ENCODE results near the gene ADGRG6.

- TF ChIP-seq, protein P1, sequence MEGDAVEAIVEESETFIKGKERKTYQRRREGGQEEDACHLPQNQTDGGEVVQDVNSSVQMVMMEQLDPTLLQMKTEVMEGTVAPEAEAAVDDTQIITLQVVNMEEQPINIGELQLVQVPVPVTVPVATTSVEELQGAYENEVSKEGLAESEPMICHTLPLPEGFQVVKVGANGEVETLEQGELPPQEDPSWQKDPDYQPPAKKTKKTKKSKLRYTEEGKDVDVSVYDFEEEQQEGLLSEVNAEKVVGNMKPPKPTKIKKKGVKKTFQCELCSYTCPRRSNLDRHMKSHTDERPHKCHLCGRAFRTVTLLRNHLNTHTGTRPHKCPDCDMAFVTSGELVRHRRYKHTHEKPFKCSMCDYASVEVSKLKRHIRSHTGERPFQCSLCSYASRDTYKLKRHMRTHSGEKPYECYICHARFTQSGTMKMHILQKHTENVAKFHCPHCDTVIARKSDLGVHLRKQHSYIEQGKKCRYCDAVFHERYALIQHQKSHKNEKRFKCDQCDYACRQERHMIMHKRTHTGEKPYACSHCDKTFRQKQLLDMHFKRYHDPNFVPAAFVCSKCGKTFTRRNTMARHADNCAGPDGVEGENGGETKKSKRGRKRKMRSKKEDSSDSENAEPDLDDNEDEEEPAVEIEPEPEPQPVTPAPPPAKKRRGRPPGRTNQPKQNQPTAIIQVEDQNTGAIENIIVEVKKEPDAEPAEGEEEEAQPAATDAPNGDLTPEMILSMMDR (IDR thresholded peaks at IDR 0.05), result no peak
- no peak for TF ChIP-seq POLR2AphosphoS5 (IDR thresholded peaks at IDR 0.05)
- no peak for TF ChIP-seq POLR2A (IDR thresholded peaks at IDR 0.05)
Measured at GRCh38 chr6:142481466-142481865, 179.7 kb downstream of the ADGRG6 start.

All from breast epithelium (tissue), 3 donors.